ENCODE data around the gene RASA3. TPM values are rescaled to one million over a fixed set of nuclear protein-coding genes. Genes with fewer than 3 reads are reported as not detected.

The RASA3 gene
- total RNA-seq, 1 experiment from 2014 or later: 10.0 TPM

DNA sequence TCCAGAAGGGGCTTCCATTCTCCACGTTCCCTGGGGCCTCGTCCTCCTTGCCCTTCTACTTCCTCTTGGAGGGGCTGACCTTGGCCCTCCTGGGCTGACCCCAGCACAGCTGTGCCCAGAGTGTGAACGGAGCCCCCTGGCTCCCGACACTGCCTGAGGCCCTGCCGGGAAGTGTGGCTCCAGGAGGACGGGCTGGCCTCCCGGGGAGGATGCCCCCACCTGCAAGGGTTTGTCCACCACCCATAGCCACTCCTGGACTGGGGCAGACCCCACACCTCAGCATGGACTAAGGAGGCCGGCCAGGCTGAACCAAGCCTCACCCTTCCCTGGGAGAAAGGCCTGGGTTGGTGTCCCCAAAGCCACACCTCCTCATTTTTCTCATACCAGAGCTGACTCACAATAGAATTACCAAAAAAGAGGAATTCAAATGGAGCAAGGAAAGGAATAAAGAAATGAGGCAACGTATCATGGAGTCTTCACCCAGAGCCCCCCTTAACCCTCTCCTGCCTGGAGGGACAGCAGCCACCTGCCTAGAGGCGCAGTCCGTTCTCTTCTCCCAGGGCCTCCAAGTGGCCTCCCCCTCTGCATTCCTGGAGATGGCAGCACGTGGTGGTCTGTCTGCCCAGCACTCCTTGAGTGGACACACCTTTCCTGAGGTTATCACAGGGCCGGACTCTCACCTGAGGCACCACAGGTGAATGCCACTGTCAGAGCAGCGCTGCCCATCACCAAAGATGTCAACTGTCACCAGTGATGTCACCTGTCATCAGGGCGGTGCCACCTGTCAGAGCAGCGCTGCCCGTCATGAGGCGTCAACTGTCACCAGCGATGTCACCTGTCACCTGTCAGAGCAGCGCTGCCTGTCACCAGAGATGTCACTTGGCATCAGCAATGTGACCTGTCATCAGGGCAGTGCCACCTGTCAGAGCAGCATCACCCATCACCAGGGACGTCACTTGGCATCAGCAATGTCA, 155.4 kb downstream of the RASA3 start:
- Histone ChIP-seq H3K9me2 (ENCODE audit: insufficient read depth) (no peaks in the 10 kb centered on the region), H3F3A (ENCODE audit: insufficient read depth, low read depth) (peaks cover 40% of the 10 kb centered on the region), H3K36me3 (ENCODE audit: low read depth) (no peaks in the 10 kb centered on the region), H3K27ac (peak overlapping the region; percentile 84), H3K4me1 (replicated peaks; ENCODE audit: insufficient read depth) (peaks cover 39% of the 10 kb centered on the region), H3K79me2 (ENCODE audit: low read depth) (no peaks in the 10 kb centered on the region), H2AFZ (no peak overlapping the region), H3K4me2 (peak overlapping the region; percentile 68), H3K27me3 (ENCODE audit: insufficient read depth, low read depth) (no peaks in the 10 kb centered on the region), H3K9me3 (ENCODE audit: insufficient read depth, low read depth) (no peaks in the 10 kb centered on the region), H4K20me1 (ENCODE audit: insufficient read depth) (no peaks in the 10 kb centered on the region), H3K4me3 (no peak overlapping the region)
- peak; percentile 72 to 93 for DNase-seq
- ChIA-PET POLR2A (ENCODE audit: unreplicated experiment) (interaction anchor here (0.6 kb wide), 1 partner anchor 90 kb away, joined by 3 read pairs; no protein-coding TSS in a partner anchor), CTCF (no interaction called here)
- TF ChIP-seq, protein P1, sequence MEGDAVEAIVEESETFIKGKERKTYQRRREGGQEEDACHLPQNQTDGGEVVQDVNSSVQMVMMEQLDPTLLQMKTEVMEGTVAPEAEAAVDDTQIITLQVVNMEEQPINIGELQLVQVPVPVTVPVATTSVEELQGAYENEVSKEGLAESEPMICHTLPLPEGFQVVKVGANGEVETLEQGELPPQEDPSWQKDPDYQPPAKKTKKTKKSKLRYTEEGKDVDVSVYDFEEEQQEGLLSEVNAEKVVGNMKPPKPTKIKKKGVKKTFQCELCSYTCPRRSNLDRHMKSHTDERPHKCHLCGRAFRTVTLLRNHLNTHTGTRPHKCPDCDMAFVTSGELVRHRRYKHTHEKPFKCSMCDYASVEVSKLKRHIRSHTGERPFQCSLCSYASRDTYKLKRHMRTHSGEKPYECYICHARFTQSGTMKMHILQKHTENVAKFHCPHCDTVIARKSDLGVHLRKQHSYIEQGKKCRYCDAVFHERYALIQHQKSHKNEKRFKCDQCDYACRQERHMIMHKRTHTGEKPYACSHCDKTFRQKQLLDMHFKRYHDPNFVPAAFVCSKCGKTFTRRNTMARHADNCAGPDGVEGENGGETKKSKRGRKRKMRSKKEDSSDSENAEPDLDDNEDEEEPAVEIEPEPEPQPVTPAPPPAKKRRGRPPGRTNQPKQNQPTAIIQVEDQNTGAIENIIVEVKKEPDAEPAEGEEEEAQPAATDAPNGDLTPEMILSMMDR (conservative IDR thresholded peaks at IDR 0.05): no peak
- no peak for TF ChIP-seq EZH2 (IDR thresholded peaks at IDR 0.05; ENCODE audit: low read depth)
- no TSS peak for BruUV-seq (replicated peaks)
- intact Hi-C loops (cut with micrococcal nuclease; ENCODE audit: unreplicated experiment): loop anchor here (1.0 kb wide), 1 partner anchor 88 kb away; no protein-coding TSS in a partner anchor

DNA sequence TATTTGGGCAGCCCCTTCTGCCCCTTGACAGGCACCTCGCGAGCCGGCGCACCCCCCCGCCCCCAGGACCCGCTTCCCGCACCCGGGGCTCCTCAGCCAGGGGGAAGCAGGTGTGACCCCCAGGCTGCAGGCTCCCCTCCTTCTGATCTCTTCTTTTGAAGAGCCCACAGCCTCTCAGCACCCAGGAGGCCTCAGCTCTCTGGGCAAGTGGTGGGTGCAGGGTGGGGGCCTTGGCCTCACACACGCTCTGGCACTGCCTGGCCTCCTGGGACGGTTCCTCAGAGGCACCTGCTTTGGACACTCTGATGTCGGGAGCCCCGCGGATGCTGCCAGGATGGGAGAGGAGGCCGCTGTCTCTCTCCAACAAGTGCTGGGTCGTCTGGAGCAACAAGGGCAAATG, 157.0 kb downstream of the RASA3 start:
- no peaks in the 10 kb centered on the region for H4K20me1 ChIP-seq (ENCODE audit: insufficient read depth)
- H2AFZ ChIP-seq: no peak overlapping the region
- no peak for DNase-seq
- peaks cover 41% of the 10 kb centered on the region for H3K4me1 ChIP-seq (replicated peaks; ENCODE audit: insufficient read depth)
- BruUV-seq (replicated peaks): no TSS peak
- TF ChIP-seq EZH2 (IDR thresholded peaks at IDR 0.05; ENCODE audit: low read depth): no peak
- TF ChIP-seq, protein P1 (conservative IDR thresholded peaks at IDR 0.05): no peak
- H3K9me3 ChIP-seq (ENCODE audit: insufficient read depth, low read depth): no peaks in the 10 kb centered on the region
- no peaks in the 10 kb centered on the region for H3K9me2 ChIP-seq (ENCODE audit: insufficient read depth)
- H3K27me3 ChIP-seq (ENCODE audit: insufficient read depth, low read depth): no peaks in the 10 kb centered on the region
- peaks cover 47% of the 10 kb centered on the region; the same call in 1 of the 2 replicates for H3F3A ChIP-seq (ENCODE audit: insufficient read depth, low read depth)
- H3K4me2 ChIP-seq: no peak overlapping the region
- no peak overlapping the region for H3K4me3 ChIP-seq
- ChIA-PET POLR2A (ENCODE audit: unreplicated experiment) (no interaction called here), CTCF (no interaction called here)
- intact Hi-C loops (cut with micrococcal nuclease; ENCODE audit: unreplicated experiment): no loop called here
- no peak overlapping the region for H3K27ac ChIP-seq
- no peaks in the 10 kb centered on the region for H3K79me2 ChIP-seq (ENCODE audit: low read depth)
- no peaks in the 10 kb centered on the region for H3K36me3 ChIP-seq (ENCODE audit: low read depth)

DNA sequence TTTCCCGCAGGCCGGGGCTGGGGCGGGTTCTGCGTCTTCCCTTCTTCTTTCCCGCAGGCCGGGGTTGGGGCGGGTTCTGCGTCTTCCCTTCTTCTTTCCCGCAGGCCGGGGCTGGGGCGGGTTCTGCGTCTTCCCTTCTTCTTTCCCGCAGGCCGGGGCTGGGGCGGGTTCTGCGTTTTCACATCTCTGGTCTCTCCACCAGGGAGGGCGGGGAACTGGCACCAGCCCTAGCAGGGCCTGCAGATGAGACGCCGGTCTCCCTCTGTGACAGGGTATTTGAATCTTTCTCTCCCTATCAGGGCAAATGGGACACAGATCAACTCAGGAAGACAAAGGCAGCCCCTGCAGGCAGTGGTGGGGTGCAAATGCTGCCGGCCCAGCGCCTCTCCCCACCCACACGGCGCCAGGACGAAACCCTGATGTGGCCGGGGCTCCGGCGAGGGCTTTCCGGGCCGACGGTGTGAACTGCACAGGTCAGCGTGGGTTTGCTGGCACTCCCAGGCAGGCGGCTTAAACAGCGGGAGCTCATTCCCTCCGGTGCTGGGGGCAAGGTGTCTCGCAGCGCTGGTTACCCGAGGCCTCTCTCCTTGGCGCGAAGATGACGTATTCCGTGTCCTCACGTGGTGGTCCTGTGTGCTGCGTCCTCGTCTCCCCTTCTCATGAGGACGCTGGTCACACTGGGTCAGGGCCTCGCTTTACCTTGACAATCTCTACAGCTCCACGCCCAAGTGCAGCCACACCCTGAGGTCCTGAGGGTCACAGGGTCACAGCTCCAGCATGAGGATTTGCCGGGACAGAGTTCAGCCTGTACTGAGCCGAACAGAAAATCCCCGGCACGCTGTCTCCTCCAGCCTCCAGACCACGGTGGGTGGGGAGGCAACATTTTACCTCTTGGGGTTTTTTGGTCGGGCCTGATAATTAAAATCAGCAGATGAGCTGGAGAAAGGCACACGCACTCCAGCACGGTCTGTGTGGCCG, 157.8 kb downstream of the RASA3 start:
- POLR2A ChIA-PET (ENCODE audit: unreplicated experiment): no interaction called here
- BruUV-seq (replicated peaks): no TSS peak

More for the DNA sequence above, 157.8 kb downstream of the RASA3 start:
- H3K27me3 ChIP-seq (ENCODE audit: insufficient read depth, low read depth): no peaks in the 10 kb centered on the region
- CTCF ChIA-PET: no interaction called here
- no peak for DNase-seq
- H3K36me3 ChIP-seq (ENCODE audit: low read depth): no peaks in the 10 kb centered on the region
- no peak overlapping the region for H2AFZ ChIP-seq
- peaks cover 39% of the 10 kb centered on the region; the same call in 1 of the 2 replicates for H3F3A ChIP-seq (ENCODE audit: insufficient read depth, low read depth)
- intact Hi-C loops (cut with micrococcal nuclease; ENCODE audit: unreplicated experiment): loop anchor here (5.0 kb wide), 1 partner anchor 158 kb away; the partner anchor contains the start of gene RASA3
- H3K4me3 ChIP-seq: no peak overlapping the region
- H3K27ac ChIP-seq: no peak overlapping the region
- no peaks in the 10 kb centered on the region for H3K79me2 ChIP-seq (ENCODE audit: low read depth)
- H3K4me2 ChIP-seq: no peak overlapping the region
- TF ChIP-seq, protein P1 (conservative IDR thresholded peaks at IDR 0.05): no peak
- TF ChIP-seq EZH2 (IDR thresholded peaks at IDR 0.05; ENCODE audit: low read depth): no peak
- H3K9me2 ChIP-seq (ENCODE audit: insufficient read depth): no peaks in the 10 kb centered on the region
- no peaks in the 10 kb centered on the region for H4K20me1 ChIP-seq (ENCODE audit: insufficient read depth)
- H3K9me3 ChIP-seq (ENCODE audit: insufficient read depth, low read depth): no peaks in the 10 kb centered on the region
- peaks cover 47% of the 10 kb centered on the region for H3K4me1 ChIP-seq (replicated peaks; ENCODE audit: insufficient read depth)
